Measurements from ENCODE around the gene ZBTB32. TPM values are rescaled to one million over a fixed set of nuclear protein-coding genes. Genes with fewer than 3 reads are reported as not detected.

ZBTB32 gene
- total RNA-seq, 1 experiment from 2014 or later = not detected

DNA sequence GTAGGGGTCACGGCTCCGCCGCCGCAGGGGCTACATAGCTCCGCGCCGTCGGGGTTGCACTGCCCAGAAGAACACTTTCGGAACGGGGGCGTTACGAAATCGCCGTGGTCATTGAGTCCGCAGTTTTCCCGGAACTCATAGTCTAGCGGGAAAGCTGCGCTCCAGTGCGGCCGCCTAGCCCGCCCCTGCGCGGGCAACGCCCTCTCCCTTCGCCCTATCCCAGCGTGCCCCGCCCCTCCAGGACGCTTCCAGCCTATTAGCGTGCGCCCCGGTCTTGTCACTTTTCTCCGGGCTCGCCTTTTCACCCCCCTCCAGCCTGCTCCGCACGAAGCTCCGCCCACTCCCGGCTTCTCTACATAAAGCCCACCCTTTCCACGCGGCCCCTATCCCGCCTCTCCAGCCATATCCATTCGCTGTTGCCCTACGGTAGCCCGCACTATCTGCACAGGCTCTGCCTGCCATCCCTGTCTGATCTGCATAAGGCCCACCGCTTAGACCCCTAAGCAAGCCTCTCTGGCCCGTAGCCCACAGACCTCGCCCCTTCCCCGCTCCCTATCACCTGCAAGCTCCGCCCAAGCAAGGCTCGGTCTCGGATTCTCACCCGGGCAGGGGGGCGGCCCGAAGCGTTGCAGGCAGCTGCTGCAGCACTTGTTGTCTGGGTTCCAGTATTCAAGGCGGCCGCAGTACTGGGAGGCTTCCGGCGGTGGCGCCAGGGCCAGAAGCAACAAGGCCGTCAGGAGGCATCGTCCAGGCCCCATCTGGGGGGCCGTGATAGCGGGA is 36.3 kb downstream of the ZBTB32 start:
- intact Hi-C loops (cut with micrococcal nuclease; ENCODE audit: unreplicated experiment) = loop anchor here (2.0 to 10.0 kb wide), 3 partner anchors 18 to 254 kb away; partner anchors contain the start of genes HCST, NFKBID, PROSER3 and SDHAF1
- Histone ChIP-seq H3K9me2 (ENCODE audit: insufficient read depth) (no peaks in the 10 kb centered on the region), H2AFZ (peak overlapping the region; percentile 88), H3K4me1 (replicated peaks; ENCODE audit: insufficient read depth) (peaks cover 10% of the 10 kb centered on the region; the same call in 1 of the 2 replicates), H3K4me2 (peak overlapping the region; percentile 100), H3K79me2 (ENCODE audit: low read depth) (peaks cover 1% of the 10 kb centered on the region), H3F3A (ENCODE audit: insufficient read depth, low read depth) (peaks cover 20% of the 10 kb centered on the region; the same call in 1 of the 2 replicates), H3K27ac (no peak overlapping the region), H3K36me3 (ENCODE audit: low read depth) (no peaks in the 10 kb centered on the region), H4K20me1 (ENCODE audit: insufficient read depth) (no peaks in the 10 kb centered on the region), H3K4me3 (peak overlapping the region; percentile 86), H3K27me3 (ENCODE audit: insufficient read depth, low read depth) (no peaks in the 10 kb centered on the region), H3K9me3 (ENCODE audit: insufficient read depth, low read depth) (no peaks in the 10 kb centered on the region)
- ChIA-PET POLR2A (ENCODE audit: unreplicated experiment) (interaction anchor here (0.5 kb wide), 1 partner anchor 33 kb away, joined by 5 read pairs; no protein-coding TSS in a partner anchor), CTCF (interaction anchor here (0.6 kb wide), 1 partner anchor 429 kb away, joined by 7 read pairs; no protein-coding TSS in a partner anchor)
- no TSS peak for BruUV-seq (replicated peaks)
- TF ChIP-seq, protein P1, sequence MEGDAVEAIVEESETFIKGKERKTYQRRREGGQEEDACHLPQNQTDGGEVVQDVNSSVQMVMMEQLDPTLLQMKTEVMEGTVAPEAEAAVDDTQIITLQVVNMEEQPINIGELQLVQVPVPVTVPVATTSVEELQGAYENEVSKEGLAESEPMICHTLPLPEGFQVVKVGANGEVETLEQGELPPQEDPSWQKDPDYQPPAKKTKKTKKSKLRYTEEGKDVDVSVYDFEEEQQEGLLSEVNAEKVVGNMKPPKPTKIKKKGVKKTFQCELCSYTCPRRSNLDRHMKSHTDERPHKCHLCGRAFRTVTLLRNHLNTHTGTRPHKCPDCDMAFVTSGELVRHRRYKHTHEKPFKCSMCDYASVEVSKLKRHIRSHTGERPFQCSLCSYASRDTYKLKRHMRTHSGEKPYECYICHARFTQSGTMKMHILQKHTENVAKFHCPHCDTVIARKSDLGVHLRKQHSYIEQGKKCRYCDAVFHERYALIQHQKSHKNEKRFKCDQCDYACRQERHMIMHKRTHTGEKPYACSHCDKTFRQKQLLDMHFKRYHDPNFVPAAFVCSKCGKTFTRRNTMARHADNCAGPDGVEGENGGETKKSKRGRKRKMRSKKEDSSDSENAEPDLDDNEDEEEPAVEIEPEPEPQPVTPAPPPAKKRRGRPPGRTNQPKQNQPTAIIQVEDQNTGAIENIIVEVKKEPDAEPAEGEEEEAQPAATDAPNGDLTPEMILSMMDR (conservative IDR thresholded peaks at IDR 0.05) = no peak; the same call in 1 of the 2 replicates
- TF ChIP-seq EZH2 (IDR thresholded peaks at IDR 0.05; ENCODE audit: low read depth) = no peak
- peak; percentile 86 to 96 for DNase-seq

DNA sequence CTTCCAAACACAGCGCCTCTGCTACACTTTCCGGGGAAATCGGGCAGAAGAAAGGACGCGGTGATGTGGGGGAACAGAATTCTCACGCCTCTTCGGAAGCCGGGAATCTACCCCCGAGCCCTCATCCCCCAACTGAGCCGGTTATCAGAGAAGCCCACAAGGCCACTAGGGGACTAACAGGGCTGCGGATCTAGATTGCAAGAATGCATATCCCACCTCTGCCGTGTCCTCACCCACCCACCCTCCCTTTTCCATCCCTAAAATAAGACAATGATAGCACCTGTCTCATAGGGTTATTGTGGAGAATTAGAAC is 36.8 kb downstream of the ZBTB32 start:
- TF ChIP-seq EZH2 (IDR thresholded peaks at IDR 0.05; ENCODE audit: low read depth) = no peak
- TF ChIP-seq, protein P1 (conservative IDR thresholded peaks at IDR 0.05) = no peak
- no peak for DNase-seq
- Histone ChIP-seq H3K4me1 (replicated peaks; ENCODE audit: insufficient read depth) (peaks cover 11% of the 10 kb centered on the region; the same call in 1 of the 2 replicates), H3F3A (ENCODE audit: insufficient read depth, low read depth) (peaks cover 20% of the 10 kb centered on the region; the same call in 1 of the 2 replicates), H3K9me2 (ENCODE audit: insufficient read depth) (no peaks in the 10 kb centered on the region), H3K9me3 (ENCODE audit: insufficient read depth, low read depth) (no peaks in the 10 kb centered on the region), H3K4me2 (peak overlapping the region; percentile 100), H3K79me2 (ENCODE audit: low read depth) (peaks cover 7% of the 10 kb centered on the region), H3K4me3 (peak overlapping the region; percentile 86), H4K20me1 (ENCODE audit: insufficient read depth) (no peaks in the 10 kb centered on the region), H3K27ac (no peak overlapping the region), H2AFZ (0 out of 2 replicates have a peak overlapping the region, but pooled peaks have one; percentile 88), H3K36me3 (ENCODE audit: low read depth) (no peaks in the 10 kb centered on the region), H3K27me3 (ENCODE audit: insufficient read depth, low read depth) (no peaks in the 10 kb centered on the region)
- ChIA-PET CTCF (interaction anchor here (0.6 kb wide), 1 partner anchor 429 kb away, joined by 7 read pairs; no protein-coding TSS in a partner anchor), POLR2A (ENCODE audit: unreplicated experiment) (no interaction called here)
- intact Hi-C loops (cut with micrococcal nuclease; ENCODE audit: unreplicated experiment) = loop anchor here (2.0 to 10.0 kb wide), 3 partner anchors 18 to 254 kb away; partner anchors contain the start of genes HCST, NFKBID, PROSER3 and SDHAF1
- BruUV-seq (replicated peaks) = no TSS peak

DNA sequence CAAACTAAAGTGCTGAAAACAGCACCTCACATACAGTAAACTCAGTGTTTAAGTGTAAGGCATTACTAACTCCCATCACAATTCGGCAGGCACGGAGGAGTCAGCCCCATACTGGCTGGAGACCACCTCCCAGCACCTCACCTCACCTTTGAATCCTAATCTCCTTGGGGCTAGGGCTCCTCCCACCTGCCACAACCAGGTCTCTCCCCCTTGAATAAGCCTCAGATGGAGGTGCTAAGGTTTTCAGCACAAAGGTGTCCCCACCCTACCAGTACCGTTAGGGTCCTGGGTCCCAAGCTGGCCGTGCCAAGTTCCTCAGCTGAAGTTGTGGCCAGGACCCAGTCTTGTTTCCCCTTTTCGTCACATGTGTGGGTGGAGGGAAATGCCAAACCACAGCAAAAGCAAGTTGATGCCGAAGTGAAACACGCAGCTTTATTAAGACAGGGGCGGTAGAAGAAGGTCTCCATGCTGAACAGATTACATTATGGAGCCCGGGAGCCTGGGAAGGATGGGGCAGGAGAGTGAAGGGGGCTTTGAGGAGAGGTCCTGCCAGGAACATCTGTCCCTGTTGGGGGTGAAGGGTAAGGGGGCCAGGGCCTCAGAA is 37.9 kb downstream of the ZBTB32 start, which contains the start of gene IGFLR1:
IGFLR1 (minus strand) TSS at position 332 of the 604 bp plus-strand sequence. CDS start 1,272 bp downstream, outside the sequence.
- TF ChIP-seq, protein P1 (conservative IDR thresholded peaks at IDR 0.05) = no peak
- no peak for TF ChIP-seq EZH2 (IDR thresholded peaks at IDR 0.05; ENCODE audit: low read depth)
- no peaks in the 10 kb centered on the region for H3K9me3 ChIP-seq (ENCODE audit: insufficient read depth, low read depth)
- DNase-seq = no peak
- H2AFZ ChIP-seq = no peak within 1 kb of the TSS
- H3K9me2 ChIP-seq (ENCODE audit: insufficient read depth) = no peaks in the 10 kb centered on the region
- peaks cover 21% of the 10 kb centered on the region; the same call in 1 of the 2 replicates for H3F3A ChIP-seq (ENCODE audit: insufficient read depth, low read depth)
- no peaks in the 10 kb centered on the region for H3K27me3 ChIP-seq (ENCODE audit: insufficient read depth, low read depth)
- H3K36me3 ChIP-seq (ENCODE audit: low read depth) = no peaks in the 10 kb centered on the region
- CTCF ChIA-PET = no interaction called here
- no peaks in the 10 kb centered on the region for H4K20me1 ChIP-seq (ENCODE audit: insufficient read depth)
- intact Hi-C loops (cut with micrococcal nuclease; ENCODE audit: unreplicated experiment) = loop anchor here (10.0 kb wide), 2 partner anchors 163 to 253 kb away; partner anchors contain the start of genes HCST, NFKBID, SDHAF1 and TYROBP
- POLR2A ChIA-PET (ENCODE audit: unreplicated experiment) = no interaction called here
- H3K4me2 ChIP-seq = no peak within 1 kb of the TSS
- H3K27ac ChIP-seq = no peak within 1 kb of the TSS
- peaks cover 14% of the 10 kb centered on the region for H3K79me2 ChIP-seq (ENCODE audit: low read depth)
- no TSS peak for BruUV-seq (replicated peaks)
- no peak within 1 kb of the TSS for H3K4me3 ChIP-seq
- peaks cover 18% of the 10 kb centered on the region; the same call in 1 of the 2 replicates for H3K4me1 ChIP-seq (replicated peaks; ENCODE audit: insufficient read depth)
